ENCODE measurements around the gene TSG101. TPM values are rescaled to one million over a fixed set of nuclear protein-coding genes. Genes with fewer than 3 reads are reported as not detected.

Gene TSG101
- polyA plus RNA-seq, 1 experiment: 118 TPM

GRCh38 chr11:18449251-18449650, 77.5 kb downstream of the TSG101 start:
- CTCF ChIA-PET: no interaction called here

GRCh38 chr11:18438691-18439090, 88.1 kb downstream of the TSG101 start:
- ChIA-PET POLR2A (no interaction called here), CTCF (no interaction called here)
- DNase-seq (ENCODE audit: low read depth, low spot score): no peak
- Histone ChIP-seq H3K27ac (ENCODE audit: low read depth, low read length) (no peak overlapping the region), H3K4me3 (ENCODE audit: low read depth, low read length) (no peak overlapping the region), H3K9me3 (ENCODE audit: control insufficient read depth, insufficient read depth, low read length) (peaks cover 3% of the 10 kb centered on the region; the same call in 1 of the 2 replicates), H3K27me3 (ENCODE audit: control insufficient read depth, insufficient read depth, low read length) (no peaks in the 10 kb centered on the region)
- TF ChIP-seq CTCF (IDR thresholded peaks at IDR 0.05; ENCODE audit: low read depth, low read length): no peak

More at GRCh38 chr11:18449251-18449650, 77.5 kb downstream of the TSG101 start:
- H3K9me3 ChIP-seq (ENCODE audit: control insufficient read depth, insufficient read depth, low read length): no peaks in the 10 kb centered on the region
- peaks cover 4% of the 10 kb centered on the region for H3K27me3 ChIP-seq (ENCODE audit: control insufficient read depth, insufficient read depth, low read length)
- TF ChIP-seq CTCF (IDR thresholded peaks at IDR 0.05; ENCODE audit: low read depth, low read length): no peak
- H3K4me3 ChIP-seq (ENCODE audit: low read depth, low read length): no peak overlapping the region
- no peak overlapping the region for H3K27ac ChIP-seq (ENCODE audit: low read depth, low read length)
- no peak for DNase-seq (ENCODE audit: low read depth, low spot score)
- POLR2A ChIA-PET: no interaction called here

Other genes with a start within 250 kb of the TSG101 start
- gene HPS5, start 204.8 kb downstream of the TSG101 start, polyA plus RNA-seq (2011; rRNA removed): 12.5 and 14.9 TPM in 2 replicates
- gene GTF2H1, start 204.4 kb downstream of the TSG101 start, polyA plus RNA-seq (2011; rRNA removed): 40.0 and 53.2 TPM in 2 replicates
- gene LDHA, start 132.4 kb downstream of the TSG101 start, polyA plus RNA-seq (2011; rRNA removed): 689 and 887 TPM in 2 replicates
- 0.10 TPM in 1 of 2 replicates, not detected in the other for gene LDHC, start 114.6 kb downstream of the TSG101 start, polyA plus RNA-seq (2011; rRNA removed)
- not detected in 2 replicates for gene LDHAL6A, start 71.1 kb downstream of the TSG101 start, polyA plus RNA-seq (2011; rRNA removed)
- 20.3 and 27.6 TPM in 2 replicates for gene UEVLD, start 61.8 kb upstream of the TSG101 start, polyA plus RNA-seq (2011; rRNA removed)
- gene MISFA, start 72.8 kb upstream of the TSG101 start, polyA plus RNA-seq (2011; rRNA removed): 0.50 and 1.3 TPM in 2 replicates
- 13.7 and 18.6 TPM in 2 replicates for gene SPTY2D1, start 107.4 kb upstream of the TSG101 start, polyA plus RNA-seq (2011; rRNA removed)
- 0.36 and 0.47 TPM in 2 replicates for gene TMEM86A, start 171.8 kb upstream of the TSG101 start, polyA plus RNA-seq (2011; rRNA removed)
- not detected in 2 replicates for gene IGSF22, start 199.2 kb upstream of the TSG101 start, polyA plus RNA-seq (2011; rRNA removed)